ENCODE results near the gene KSR1. TPM values are rescaled to one million over a fixed set of nuclear protein-coding genes. Genes with fewer than 3 reads are reported as not detected.

Gene KSR1
- total and polyA plus RNA-seq, 9 of the 15 experiments (the other 6 are each of a cell fraction or from before 2014, with no cell fraction given), result 1.4 to 51.7 (median 18.4) TPM

- TF ChIP-seq NCOA4 (IDR thresholded peaks at IDR 0.05; ENCODE audit: partially characterized antibody) (no peak), CEBPG (CRISPR knock-in tag; IDR thresholded peaks at IDR 0.05) (no peak), CEBPG (tag; conservative IDR thresholded peaks at IDR 0.05 in 1 of 2, IDR thresholded peaks at IDR 0.05 in 1 of 2) (no peak), ZNF197 (CRISPR knock-in tag; IDR thresholded peaks at IDR 0.05; ENCODE audit: low read depth) (0 out of 2 replicates have a peak, but pooled peaks have one; percentile 52), POLR2AphosphoS2 (IDR thresholded peaks at IDR 0.05; ENCODE audit: low read length) (0 out of 2 replicates have a peak, but pooled peaks have one; percentile 15), ZKSCAN8 (CRISPR knock-in tag; IDR thresholded peaks at IDR 0.05) (no peak), ASH1L (IDR thresholded peaks at IDR 0.05; ENCODE audit: borderline replicate concordance, low read depth, partially characterized antibody) (no peak), RB1 (IDR thresholded peaks at IDR 0.05; ENCODE audit: low read depth) (no peak), TAL1 (IDR thresholded peaks at IDR 0.05) (peak; percentile 86), ETS2 (tag; IDR thresholded peaks at IDR 0.05; ENCODE audit: borderline replicate concordance, poor library complexity, severe bottlenecking) (no peak), SMAD4 (CRISPR knock-in tag; conservative IDR thresholded peaks at IDR 0.05) (peak; percentile 93), CHAMP1 (IDR thresholded peaks at IDR 0.05) (0 out of 2 replicates have a peak, but pooled peaks have one; percentile 85), ZNF589 (CRISPR knock-in tag; IDR thresholded peaks at IDR 0.05; ENCODE audit: low read depth) (peak; percentile 81; the same call in 1 of the 2 replicates), ZNF263 (CRISPR knock-in tag; IDR thresholded peaks at IDR 0.05; ENCODE audit: borderline replicate concordance) (no peak), RBM25 (IDR thresholded peaks at IDR 0.05; ENCODE audit: low read depth, low read length, severe bottlenecking) (no peak), NR4A1 (CRISPR knock-in tag; IDR thresholded peaks at IDR 0.05) (0 out of 2 replicates have a peak, but pooled peaks have one; percentile 50), NR4A1 (tag; IDR thresholded peaks at IDR 0.05) (0 out of 2 replicates have a peak, but pooled peaks have one; percentile 39), TCF7L2 (IDR thresholded peaks at IDR 0.05; ENCODE audit: low read depth, low read length) (no peak), ZNF668 (CRISPR knock-in tag; IDR thresholded peaks at IDR 0.05) (no peak)
- TF ChIP-seq, protein P1, sequence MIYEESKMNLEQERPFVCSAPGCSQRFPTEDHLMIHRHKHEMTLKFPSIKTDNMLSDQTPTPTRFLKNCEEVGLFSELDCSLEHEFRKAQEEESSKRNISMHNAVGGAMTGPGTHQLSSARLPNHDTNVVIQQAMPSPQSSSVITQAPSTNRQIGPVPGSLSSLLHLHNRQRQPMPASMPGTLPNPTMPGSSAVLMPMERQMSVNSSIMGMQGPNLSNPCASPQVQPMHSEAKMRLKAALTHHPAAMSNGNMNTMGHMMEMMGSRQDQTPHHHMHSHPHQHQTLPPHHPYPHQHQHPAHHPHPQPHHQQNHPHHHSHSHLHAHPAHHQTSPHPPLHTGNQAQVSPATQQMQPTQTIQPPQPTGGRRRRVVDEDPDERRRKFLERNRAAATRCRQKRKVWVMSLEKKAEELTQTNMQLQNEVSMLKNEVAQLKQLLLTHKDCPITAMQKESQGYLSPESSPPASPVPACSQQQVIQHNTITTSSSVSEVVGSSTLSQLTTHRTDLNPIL (CRISPR knock-in tag; IDR thresholded peaks at IDR 0.05), result 0 out of 2 replicates have a peak, but pooled peaks have one; percentile 17
- TF ChIP-seq, protein P2, sequence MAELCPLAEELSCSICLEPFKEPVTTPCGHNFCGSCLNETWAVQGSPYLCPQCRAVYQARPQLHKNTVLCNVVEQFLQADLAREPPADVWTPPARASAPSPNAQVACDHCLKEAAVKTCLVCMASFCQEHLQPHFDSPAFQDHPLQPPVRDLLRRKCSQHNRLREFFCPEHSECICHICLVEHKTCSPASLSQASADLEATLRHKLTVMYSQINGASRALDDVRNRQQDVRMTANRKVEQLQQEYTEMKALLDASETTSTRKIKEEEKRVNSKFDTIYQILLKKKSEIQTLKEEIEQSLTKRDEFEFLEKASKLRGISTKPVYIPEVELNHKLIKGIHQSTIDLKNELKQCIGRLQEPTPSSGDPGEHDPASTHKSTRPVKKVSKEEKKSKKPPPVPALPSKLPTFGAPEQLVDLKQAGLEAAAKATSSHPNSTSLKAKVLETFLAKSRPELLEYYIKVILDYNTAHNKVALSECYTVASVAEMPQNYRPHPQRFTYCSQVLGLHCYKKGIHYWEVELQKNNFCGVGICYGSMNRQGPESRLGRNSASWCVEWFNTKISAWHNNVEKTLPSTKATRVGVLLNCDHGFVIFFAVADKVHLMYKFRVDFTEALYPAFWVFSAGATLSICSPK (IDR thresholded peaks at IDR 0.05; ENCODE audit: borderline replicate concordance), result no peak
Measured at GRCh38 chr17:27573971-27574525, 117.8 kb downstream of the KSR1 start (continued).
